Measurements from ENCODE around the gene MVB12A. TPM values are rescaled to one million over a fixed set of nuclear protein-coding genes. Genes with fewer than 3 reads are reported as not detected.
A peak's percentile ranks its signal among the peaks of the same experiment; 100 is the strongest.

The MVB12A gene
- total RNA-seq, 3 donors from 2014 or later (not counting 1 experiment from before 2014, with no cell fraction given): 28.4 to 30.1 (median 29.4) TPM

DNA sequence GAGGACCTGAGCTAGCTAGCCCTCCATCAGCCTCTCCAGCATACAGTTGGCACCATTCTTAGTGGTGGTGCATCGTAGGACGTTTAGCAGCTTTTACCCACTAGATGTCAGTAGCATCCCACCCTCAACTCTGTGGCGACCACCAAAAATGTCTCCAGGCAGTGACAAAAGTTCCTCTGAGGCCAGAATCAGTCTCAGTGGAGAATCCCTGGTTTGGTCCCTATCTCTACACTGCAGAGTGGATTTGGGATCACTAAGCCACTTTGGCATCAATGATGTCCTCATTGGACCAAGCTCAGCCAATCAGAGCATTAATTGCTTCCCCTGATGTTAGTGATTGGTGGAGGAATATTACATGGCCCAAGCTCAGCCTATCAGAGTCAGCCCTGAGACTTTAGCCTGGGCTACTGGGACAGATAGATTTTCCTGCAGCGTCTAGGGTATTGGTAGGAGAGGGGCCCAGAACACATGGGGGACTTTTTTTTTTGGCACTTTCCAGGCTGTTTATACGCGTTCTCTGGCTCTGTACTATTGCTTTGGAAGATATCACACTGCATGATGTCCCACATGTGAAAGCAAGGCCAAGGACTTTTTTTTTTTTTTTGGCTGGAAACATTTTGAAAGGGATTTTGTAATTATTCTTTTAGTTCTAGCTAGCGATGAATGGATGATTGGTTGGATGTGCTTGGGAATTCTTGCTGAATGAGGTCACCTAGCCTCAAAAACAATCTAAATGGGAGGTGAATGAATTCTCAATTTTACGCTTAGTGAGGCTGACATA lies 21.6 kb downstream of the MVB12A start:
- H3K9me3 Mint-ChIP-seq: no peaks in the 10 kb centered on the region
- no peaks in the 10 kb centered on the region for H3K27me3 Mint-ChIP-seq (ENCODE audit: low read depth in 2 of 2)
- H3K4me1 Mint-ChIP-seq: no peaks in the 10 kb centered on the region
- Histone ChIP-seq H3K36me3 (ENCODE audit: control insufficient read depth, insufficient read depth, low read length) (no peaks in the 10 kb centered on the region), H3K4me1 (ENCODE audit: control insufficient read depth, insufficient read depth, low read length) (no peaks in the 10 kb centered on the region), H3K9me3 (ENCODE audit: control insufficient read depth, insufficient read depth, low read length) (peaks cover 3% of the 10 kb centered on the region), H3K27ac (ENCODE audit: low read length) (no peak overlapping the region), H3K4me3 (ENCODE audit: low read length) (no peak overlapping the region), H3K27me3 (ENCODE audit: control insufficient read depth, insufficient read depth, low read length) (no peaks in the 10 kb centered on the region)
- H3K4me3 Mint-ChIP-seq: no peak overlapping the region
- 57% methylated on average over 6 of the region's 8 CpGs for WGBS (ENCODE audit: insufficient coverage)
- H3K36me3 Mint-ChIP-seq: no peaks in the 10 kb centered on the region
- DNase-seq: peak in 1 of 2 donors; percentile 63
- ATAC-seq: peak; percentile 58 to 74 (median 66)
- TF ChIP-seq, protein P1, sequence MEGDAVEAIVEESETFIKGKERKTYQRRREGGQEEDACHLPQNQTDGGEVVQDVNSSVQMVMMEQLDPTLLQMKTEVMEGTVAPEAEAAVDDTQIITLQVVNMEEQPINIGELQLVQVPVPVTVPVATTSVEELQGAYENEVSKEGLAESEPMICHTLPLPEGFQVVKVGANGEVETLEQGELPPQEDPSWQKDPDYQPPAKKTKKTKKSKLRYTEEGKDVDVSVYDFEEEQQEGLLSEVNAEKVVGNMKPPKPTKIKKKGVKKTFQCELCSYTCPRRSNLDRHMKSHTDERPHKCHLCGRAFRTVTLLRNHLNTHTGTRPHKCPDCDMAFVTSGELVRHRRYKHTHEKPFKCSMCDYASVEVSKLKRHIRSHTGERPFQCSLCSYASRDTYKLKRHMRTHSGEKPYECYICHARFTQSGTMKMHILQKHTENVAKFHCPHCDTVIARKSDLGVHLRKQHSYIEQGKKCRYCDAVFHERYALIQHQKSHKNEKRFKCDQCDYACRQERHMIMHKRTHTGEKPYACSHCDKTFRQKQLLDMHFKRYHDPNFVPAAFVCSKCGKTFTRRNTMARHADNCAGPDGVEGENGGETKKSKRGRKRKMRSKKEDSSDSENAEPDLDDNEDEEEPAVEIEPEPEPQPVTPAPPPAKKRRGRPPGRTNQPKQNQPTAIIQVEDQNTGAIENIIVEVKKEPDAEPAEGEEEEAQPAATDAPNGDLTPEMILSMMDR (IDR thresholded peaks at IDR 0.05): peak; percentile 43
- H3K27ac Mint-ChIP-seq: no peak overlapping the region
- intact Hi-C loops (cut with micrococcal nuclease): no loop called here

DNA sequence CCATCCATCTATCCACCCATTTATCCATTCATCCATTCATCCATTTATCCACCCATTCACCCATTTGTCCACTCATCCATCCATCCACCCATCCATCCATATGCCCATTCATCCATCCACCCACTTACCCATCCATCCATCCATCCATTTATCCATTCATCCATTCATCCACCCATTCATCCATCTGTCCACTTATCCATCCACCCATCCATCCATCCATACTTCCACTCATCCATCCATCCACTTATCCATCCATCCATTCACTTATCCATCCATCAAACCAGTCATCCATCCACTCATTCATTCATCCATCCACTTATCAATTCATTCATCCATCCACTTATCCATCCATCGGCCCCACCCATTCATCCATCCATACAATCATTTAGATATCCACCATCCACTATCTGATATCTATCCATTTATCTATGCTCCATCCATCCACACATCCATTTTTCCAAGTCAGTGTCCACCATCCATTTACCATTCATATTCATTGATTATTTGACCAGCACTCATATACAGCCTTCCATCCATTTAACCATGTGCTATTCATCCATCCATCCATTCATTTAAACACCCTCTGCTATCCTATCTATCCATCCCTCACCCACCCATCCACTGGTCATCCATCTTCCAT lies 25.8 kb downstream of the MVB12A start:
- H3K27ac ChIP-seq (ENCODE audit: low read length): no peak overlapping the region
- no peaks in the 10 kb centered on the region for H3K36me3 ChIP-seq (ENCODE audit: control insufficient read depth, insufficient read depth, low read length)
- Mint-ChIP-seq H3K4me1 (no peaks in the 10 kb centered on the region), H3K27me3 (ENCODE audit: low read depth in 2 of 2) (peaks cover 8 to 16% of the 10 kb centered on the region in 2 donors), H3K27ac (no peak overlapping the region), H3K36me3 (no peaks in the 10 kb centered on the region), H3K9me3 (no peaks in the 10 kb centered on the region), H3K4me3 (no peak overlapping the region)
- WGBS (ENCODE audit: insufficient coverage): 95% methylated on average over 1 of the region's 1 CpG
- peaks cover 12% of the 10 kb centered on the region for H3K27me3 ChIP-seq (ENCODE audit: control insufficient read depth, insufficient read depth, low read length)
- TF ChIP-seq, protein P1 (IDR thresholded peaks at IDR 0.05): no peak
- intact Hi-C loops (cut with micrococcal nuclease): no loop called here
- H3K9me3 ChIP-seq (ENCODE audit: control insufficient read depth, insufficient read depth, low read length): peaks cover 3% of the 10 kb centered on the region
- peaks cover 4% of the 10 kb centered on the region for H3K4me1 ChIP-seq (ENCODE audit: control insufficient read depth, insufficient read depth, low read length)
- no peak for ATAC-seq
- no peak for DNase-seq
- no peak overlapping the region for H3K4me3 ChIP-seq (ENCODE audit: low read length)

DNA sequence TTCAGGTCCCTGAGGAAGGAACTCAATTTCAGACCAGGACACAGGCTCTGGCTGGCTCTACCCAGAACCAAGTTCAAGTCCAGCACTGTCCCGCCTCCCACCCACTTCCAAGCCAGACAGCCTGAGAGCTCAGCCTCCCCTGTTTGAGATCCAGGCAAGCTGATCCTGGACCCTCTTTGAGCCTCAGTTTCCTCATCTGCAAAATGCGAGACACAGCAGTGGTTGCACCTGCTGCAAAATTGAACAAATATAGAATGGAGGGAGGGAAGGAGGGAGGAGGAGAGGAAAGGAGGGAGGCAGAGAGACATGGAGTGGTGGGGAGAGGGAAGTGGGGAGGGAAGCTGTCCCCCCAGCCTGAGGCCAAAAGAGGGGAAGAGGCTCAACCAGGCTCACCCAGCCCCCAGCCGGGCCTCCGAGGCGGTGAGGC lies 27.9 kb downstream of the MVB12A start:
- Mint-ChIP-seq H3K9me3 (no peaks in the 10 kb centered on the region), H3K4me1 (no peaks in the 10 kb centered on the region), H3K27me3 (ENCODE audit: low read depth in 2 of 2) (peaks cover 8 to 19% of the 10 kb centered on the region in 2 donors), H3K4me3 (no peak overlapping the region), H3K36me3 (no peaks in the 10 kb centered on the region), H3K27ac (no peak overlapping the region)
- TF ChIP-seq, protein P1 (IDR thresholded peaks at IDR 0.05): no peak
- ATAC-seq (no peak), DNase-seq (no peak)
- no peaks in the 10 kb centered on the region for H3K36me3 ChIP-seq (ENCODE audit: control insufficient read depth, insufficient read depth, low read length)
- no peak overlapping the region for H3K4me3 ChIP-seq (ENCODE audit: low read length)
- H3K27me3 ChIP-seq (ENCODE audit: control insufficient read depth, insufficient read depth, low read length): peaks cover 15% of the 10 kb centered on the region
- no peak overlapping the region for H3K27ac ChIP-seq (ENCODE audit: low read length)
- intact Hi-C loops (cut with micrococcal nuclease): no loop called here
- H3K9me3 ChIP-seq (ENCODE audit: control insufficient read depth, insufficient read depth, low read length): no peaks in the 10 kb centered on the region
- 34% methylated on average over 5 of the region's 5 CpGs for WGBS (ENCODE audit: insufficient coverage)
- peaks cover 4% of the 10 kb centered on the region for H3K4me1 ChIP-seq (ENCODE audit: control insufficient read depth, insufficient read depth, low read length)
